PFSK-1 (cell line): Measurements from ENCODE around the gene MSANTD2.

Source experiments
- POLR2AphosphoS5 ChIP-seq: IDR thresholded peaks from 2 replicates; pipeline ENCODE4 v1.6.1; 2012; ENCODE audit warnings: low read depth, mild to moderate bottlenecking, control low read depth, low read length, moderate library complexity
- SIN3A ChIP-seq: IDR thresholded peaks from 2 replicates; pipeline ENCODE4 v1.6.1; 2012; ENCODE audit warnings: mild to moderate bottlenecking, low read length, moderate library complexity, borderline replicate concordance; ENCODE audit not compliant: insufficient read depth
- TAF1 ChIP-seq: IDR thresholded peaks from 2 replicates; pipeline ENCODE4 v1.6.1; 2012; ENCODE audit warnings: low read length, control low read depth, borderline replicate concordance; ENCODE audit not compliant: insufficient read depth
- TF ChIP-seq, protein P1 (sequence below), 2 experiments: IDR thresholded peaks; 2 replicates each; pipeline versions ENCODE4 v1.6.1 to v1.8.0; 2011 to 2012; ENCODE audit warnings: low read depth in 2 of 2, low read length in 2 of 2, control low read depth in 1 of 2, inconsistent platforms in 1 of 2, mild to moderate bottlenecking in 1 of 2, moderate library complexity in 1 of 2; ENCODE audit not compliant: insufficient read depth in 1 of 2

DNA sequence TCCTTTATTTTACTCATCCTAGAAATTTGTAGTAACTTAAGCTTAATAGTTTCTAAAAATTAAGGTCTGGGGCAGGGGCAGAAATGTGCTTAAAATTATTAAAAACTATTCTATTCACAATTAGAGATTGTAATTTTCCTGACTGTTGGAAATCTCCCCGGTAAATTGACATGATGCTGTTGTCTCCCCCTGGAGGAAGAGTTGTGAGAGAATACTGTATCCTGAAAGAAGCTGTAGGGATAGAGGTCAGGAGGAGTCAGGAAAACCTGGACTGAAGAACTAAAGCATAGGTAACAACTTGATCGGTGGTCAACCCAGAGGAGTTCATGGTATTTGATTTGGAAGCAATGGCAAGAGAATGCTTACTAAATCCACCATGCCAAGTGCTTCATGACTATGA is 21.9 kb downstream of the MSANTD2 start:
- TF ChIP-seq POLR2AphosphoS5 (no peak), TAF1 (no peak), SIN3A (no peak)
- TF ChIP-seq, protein P1, sequence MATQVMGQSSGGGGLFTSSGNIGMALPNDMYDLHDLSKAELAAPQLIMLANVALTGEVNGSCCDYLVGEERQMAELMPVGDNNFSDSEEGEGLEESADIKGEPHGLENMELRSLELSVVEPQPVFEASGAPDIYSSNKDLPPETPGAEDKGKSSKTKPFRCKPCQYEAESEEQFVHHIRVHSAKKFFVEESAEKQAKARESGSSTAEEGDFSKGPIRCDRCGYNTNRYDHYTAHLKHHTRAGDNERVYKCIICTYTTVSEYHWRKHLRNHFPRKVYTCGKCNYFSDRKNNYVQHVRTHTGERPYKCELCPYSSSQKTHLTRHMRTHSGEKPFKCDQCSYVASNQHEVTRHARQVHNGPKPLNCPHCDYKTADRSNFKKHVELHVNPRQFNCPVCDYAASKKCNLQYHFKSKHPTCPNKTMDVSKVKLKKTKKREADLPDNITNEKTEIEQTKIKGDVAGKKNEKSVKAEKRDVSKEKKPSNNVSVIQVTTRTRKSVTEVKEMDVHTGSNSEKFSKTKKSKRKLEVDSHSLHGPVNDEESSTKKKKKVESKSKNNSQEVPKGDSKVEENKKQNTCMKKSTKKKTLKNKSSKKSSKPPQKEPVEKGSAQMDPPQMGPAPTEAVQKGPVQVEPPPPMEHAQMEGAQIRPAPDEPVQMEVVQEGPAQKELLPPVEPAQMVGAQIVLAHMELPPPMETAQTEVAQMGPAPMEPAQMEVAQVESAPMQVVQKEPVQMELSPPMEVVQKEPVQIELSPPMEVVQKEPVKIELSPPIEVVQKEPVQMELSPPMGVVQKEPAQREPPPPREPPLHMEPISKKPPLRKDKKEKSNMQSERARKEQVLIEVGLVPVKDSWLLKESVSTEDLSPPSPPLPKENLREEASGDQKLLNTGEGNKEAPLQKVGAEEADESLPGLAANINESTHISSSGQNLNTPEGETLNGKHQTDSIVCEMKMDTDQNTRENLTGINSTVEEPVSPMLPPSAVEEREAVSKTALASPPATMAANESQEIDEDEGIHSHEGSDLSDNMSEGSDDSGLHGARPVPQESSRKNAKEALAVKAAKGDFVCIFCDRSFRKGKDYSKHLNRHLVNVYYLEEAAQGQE (IDR thresholded peaks at IDR 0.05; ENCODE audit: insufficient read depth in 1 of 2, low read depth in 2 of 2, low read length in 2 of 2) = no peak
